Measurements from ENCODE around the gene RPSA. TPM values are rescaled to one million over a fixed set of nuclear protein-coding genes. Genes with fewer than 3 reads are reported as not detected.

RPSA gene
- total RNA-seq, 1 donor from 2014 or later, result 1,633 TPM

- no peaks in the 10 kb centered on the region for H3K9me3 Mint-ChIP-seq
- no peaks in the 10 kb centered on the region for H3K36me3 Mint-ChIP-seq (ENCODE audit: low read depth)
- no peaks in the 10 kb centered on the region for H3K27me3 Mint-ChIP-seq (ENCODE audit: low read depth)
- H3K4me3 Mint-ChIP-seq, result no peak overlapping the region
- peaks cover 12% of the 10 kb centered on the region for H3K4me1 Mint-ChIP-seq
- no peak for TF ChIP-seq CTCF (conservative IDR thresholded peaks at IDR 0.05)
- H3K27ac Mint-ChIP-seq (ENCODE audit: unreplicated experiment), result no peak overlapping the region
- no peak for DNase-seq (ENCODE audit: low read depth, low spot score)
Measured at GRCh38 chr3:39386318-39386717, 20.2 kb upstream of the RPSA start.

- no peak for DNase-seq (ENCODE audit: low read depth, low spot score)
- Mint-ChIP-seq H3K4me3 (no peak overlapping the region), H3K27me3 (ENCODE audit: low read depth) (no peaks in the 10 kb centered on the region), H3K36me3 (ENCODE audit: low read depth) (no peaks in the 10 kb centered on the region), H3K27ac (ENCODE audit: unreplicated experiment) (no peak overlapping the region), H3K9me3 (no peaks in the 10 kb centered on the region), H3K4me1 (peaks cover 12% of the 10 kb centered on the region)
- TF ChIP-seq CTCF (conservative IDR thresholded peaks at IDR 0.05), result no peak
Measured at GRCh38 chr3:39387411-39387975, 19.0 kb upstream of the RPSA start.

GRCh38 chr3:39388153-39388552 lies 18.4 kb upstream of the RPSA start:
- Mint-ChIP-seq H3K4me1 (peaks cover 12% of the 10 kb centered on the region), H3K27ac (ENCODE audit: unreplicated experiment) (no peak overlapping the region), H3K27me3 (ENCODE audit: low read depth) (no peaks in the 10 kb centered on the region), H3K4me3 (peak overlapping the region; percentile 20), H3K36me3 (ENCODE audit: low read depth) (no peaks in the 10 kb centered on the region), H3K9me3 (no peaks in the 10 kb centered on the region)
- no peak for DNase-seq (ENCODE audit: low read depth, low spot score)
- TF ChIP-seq CTCF (conservative IDR thresholded peaks at IDR 0.05), result no peak

- Mint-ChIP-seq H3K27ac (ENCODE audit: unreplicated experiment) (peak overlapping the region; percentile 32), H3K4me1 (peaks cover 12% of the 10 kb centered on the region), H3K4me3 (no peak overlapping the region), H3K27me3 (ENCODE audit: low read depth) (no peaks in the 10 kb centered on the region), H3K36me3 (ENCODE audit: low read depth) (no peaks in the 10 kb centered on the region), H3K9me3 (no peaks in the 10 kb centered on the region)
- no peak for TF ChIP-seq CTCF (conservative IDR thresholded peaks at IDR 0.05)
- DNase-seq (ENCODE audit: low read depth, low spot score), result no peak
Measured at GRCh38 chr3:39388741-39389248, 17.7 kb upstream of the RPSA start.

- no peak for TF ChIP-seq CTCF (conservative IDR thresholded peaks at IDR 0.05)
- Mint-ChIP-seq H3K9me3 (no peaks in the 10 kb centered on the region), H3K27ac (ENCODE audit: unreplicated experiment) (no peak overlapping the region), H3K36me3 (ENCODE audit: low read depth) (peaks cover 3% of the 10 kb centered on the region), H3K27me3 (ENCODE audit: low read depth) (no peaks in the 10 kb centered on the region), H3K4me1 (peaks cover 6% of the 10 kb centered on the region), H3K4me3 (no peak overlapping the region)
- DNase-seq (ENCODE audit: low read depth, low spot score), result no peak
Measured at GRCh38 chr3:39390181-39390580, 16.3 kb upstream of the RPSA start.
